H1 (cell line): ENCODE data around the gene LPAR2.

Source experiments
- CHD1 ChIP-seq: IDR thresholded peaks from 2 replicates; pipeline ENCODE4 v1.6.1; 2012; ENCODE audit warnings: low read depth, low read length, improper control_type of control experiment
- CREB1 ChIP-seq: IDR thresholded peaks from 2 replicates; pipeline ENCODE4 v1.6.1; 2012; ENCODE audit warnings: inconsistent platforms
- CTCF ChIP-seq, 3 experiments: IDR thresholded peaks; 1 replicate in 2 of 3; 2 replicates in 1 of 3; pipeline versions ENCODE4 v1.5.1 to v1.6.1; 2011; ENCODE audit warnings: low read length in 3 of 3, mild to moderate bottlenecking in 3 of 3, inconsistent platforms in 2 of 3, low read depth in 1 of 3, moderate library complexity in 1 of 3; ENCODE audit not compliant: insufficient read depth in 1 of 3; ENCODE audit errors: control extremely low read depth in 1 of 3
- EZH2 ChIP-seq: fragments of 200-600 bp; sonication (generic); IDR thresholded peaks from 2 replicates; pipeline ENCODE4 v1.7.1; 2012; ENCODE audit warnings: low read depth, mild to moderate bottlenecking, moderate library complexity, low read length, inconsistent platforms; ENCODE audit not compliant: severe bottlenecking
- FOSL1 ChIP-seq: IDR thresholded peaks from 2 replicates; pipeline ENCODE4 v1.6.1; 2011; ENCODE audit warnings: mild to moderate bottlenecking, low read depth, low read length, moderate library complexity; ENCODE audit not compliant: insufficient read depth
- PHF8 ChIP-seq: fragments of 200-600 bp; sonication (generic); conservative IDR thresholded peaks from 2 replicates; pipeline ENCODE4 v1.7.1; 2012; ENCODE audit warnings: low read depth, mild to moderate bottlenecking, inconsistent platforms, low read length, moderate library complexity
- POLR2A ChIP-seq, 2 experiments: IDR thresholded peaks; 1 replicate in 1 of 2; 2 replicates in 1 of 2; pipeline ENCODE4 v1.6.1; 2011; ENCODE audit warnings: low read depth in 2 of 2, low read length in 2 of 2, mild to moderate bottlenecking in 2 of 2; ENCODE audit errors: control extremely low read depth in 1 of 2
- POLR2AphosphoS5 ChIP-seq: IDR thresholded peaks from 2 replicates; pipeline ENCODE4 v1.6.1; 2011; ENCODE audit warnings: low read depth, low read length
- RAD21 ChIP-seq, 2 experiments: IDR thresholded peaks in 1 of 2; conservative IDR thresholded peaks in 1 of 2; 2 replicates each; pipeline ENCODE4 v1.6.1; 2011; ENCODE audit warnings: low read depth in 2 of 2, low read length in 2 of 2, improper control_type of control experiment in 1 of 2, inconsistent platforms in 1 of 2, mild to moderate bottlenecking in 1 of 2, moderate library complexity in 1 of 2
- SIN3A ChIP-seq, 2 experiments: IDR thresholded peaks in 1 of 2; conservative IDR thresholded peaks in 1 of 2; 2 replicates each; pipeline ENCODE4 v1.6.1; 2011 to 2012; ENCODE audit warnings: low read length in 2 of 2, improper control_type of control experiment in 1 of 2, low read depth in 1 of 2, mild to moderate bottlenecking in 1 of 2
- SP1 ChIP-seq: IDR thresholded peaks from 2 replicates; pipeline ENCODE4 v1.6.1; 2011; ENCODE audit warnings: low read depth, low read length
- TAF1 ChIP-seq: IDR thresholded peaks from 2 replicates; pipeline ENCODE4 v1.6.1; 2011; ENCODE audit warnings: mild to moderate bottlenecking, low read depth, low read length
- TEAD4 ChIP-seq: IDR thresholded peaks from 2 replicates; pipeline ENCODE4 v1.6.1; 2012; ENCODE audit warnings: low read depth, low read length, inconsistent platforms, mixed read lengths

GRCh38 chr19:19649580-19649995, 21.6 kb upstream of the LPAR2 start:
- TF ChIP-seq FOSL1 (no peak), TEAD4 (no peak), EZH2 (no peak), CTCF (IDR thresholded peaks at IDR 0.05; ENCODE audit: control extremely low read depth in 1 of 3, insufficient read depth in 1 of 3, low read depth in 1 of 3, low read length in 3 of 3) (no peak), SP1 (no peak), RAD21 (IDR thresholded peaks at IDR 0.05 in 1 of 2, conservative IDR thresholded peaks at IDR 0.05 in 1 of 2; ENCODE audit: low read depth in 2 of 2, low read length in 2 of 2) (no peak), PHF8 (no peak), POLR2AphosphoS5 (no peak), CREB1 (no peak), POLR2A (IDR thresholded peaks at IDR 0.05; ENCODE audit: control extremely low read depth in 1 of 2, low read depth in 2 of 2, low read length in 2 of 2) (no peak), TAF1 (no peak), CHD1 (no peak), SIN3A (conservative IDR thresholded peaks at IDR 0.05 in 1 of 2, IDR thresholded peaks at IDR 0.05 in 1 of 2; ENCODE audit: low read depth in 1 of 2, low read length in 2 of 2) (no peak)
